Adipose tissue (tissue), 3 donors: Measurements from ENCODE around the gene CHI3L2. TPM values are rescaled to one million over a fixed set of nuclear protein-coding genes. Genes with fewer than 3 reads are reported as not detected.

ENCODE experiments used
- H3K27ac ChIP-seq: one replicate; pipeline ENCODE4 v1.5.1; 2013; ENCODE audit warnings: low read depth, low read length
- WGBS, 3 donors: extraction: QIAGEN DNeasy Blood & Tissue Kit; methylation state at CpG; one replicate each; pipeline ENCODE4 v1.1.7; 2013; 5-methylcytosine and 5-hydroxymethylcytosine counted together
- polyA plus RNA-seq, 3 donors: library from polyadenylated mRNA; stranded (reverse); fragments of 200-250 nt; gene quantifications; one replicate each; pipeline ENCODE4 v1.2.3, GENCODE V29; 2013
- donor health status: healthy with polysubstance abuse.
- donor health status: Bipolar disorder and iron deficiency.
- donor health status: healthy.

CHI3L2 gene
- polyA plus RNA-seq, 3 donors = 1.0 to 20.5 (median 16.9) TPM

DNA sequence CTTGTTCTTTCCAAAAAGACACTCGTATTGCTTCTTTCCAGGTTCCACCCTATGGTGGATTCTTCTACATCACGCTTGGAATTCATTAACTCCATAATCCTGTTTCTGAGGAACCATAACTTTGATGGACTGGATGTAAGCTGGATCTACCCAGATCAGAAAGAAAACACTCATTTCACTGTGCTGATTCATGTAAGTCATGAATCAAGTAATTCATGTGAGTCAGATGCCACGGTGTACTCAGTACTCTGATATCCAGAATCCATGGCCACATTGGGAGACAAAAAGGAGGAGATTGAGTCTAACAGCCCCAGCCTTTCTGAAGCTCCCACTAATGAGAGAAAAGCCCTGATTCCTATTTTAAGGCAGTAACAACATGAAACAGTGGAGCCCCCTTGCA, 7.4 kb downstream of the CHI3L2 start:
- 87 to 91% (median 87%) methylated on average over 3 of the region's 3 CpGs for WGBS, 3 donors

DNA sequence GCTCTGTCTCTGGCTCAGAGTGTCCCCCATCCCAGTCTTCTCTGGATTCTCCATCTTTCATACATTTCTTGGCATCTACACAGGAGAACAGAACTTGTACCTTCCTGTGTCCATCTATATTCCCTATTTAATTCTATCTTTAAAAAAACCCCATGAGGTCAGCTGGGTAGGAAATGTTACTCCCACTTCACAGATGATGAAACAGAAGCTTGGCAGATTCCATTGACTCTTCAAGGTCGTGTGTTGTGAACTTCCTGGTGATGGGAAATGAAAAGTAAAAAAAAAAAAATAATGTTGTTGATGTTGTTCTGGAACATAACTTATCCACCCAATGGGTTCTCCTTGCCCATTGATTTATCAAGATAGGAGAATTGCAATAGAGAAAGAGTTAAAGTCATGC, 8.9 kb downstream of the CHI3L2 start:
- WGBS, 3 donors = 12 to 29% (median 15%) methylated on average over 1 of the region's 1 CpG
- H3K27ac ChIP-seq = no peak overlapping the region

More for the DNA sequence above, 7.4 kb downstream of the CHI3L2 start:
- no peak overlapping the region for H3K27ac ChIP-seq

DNA sequence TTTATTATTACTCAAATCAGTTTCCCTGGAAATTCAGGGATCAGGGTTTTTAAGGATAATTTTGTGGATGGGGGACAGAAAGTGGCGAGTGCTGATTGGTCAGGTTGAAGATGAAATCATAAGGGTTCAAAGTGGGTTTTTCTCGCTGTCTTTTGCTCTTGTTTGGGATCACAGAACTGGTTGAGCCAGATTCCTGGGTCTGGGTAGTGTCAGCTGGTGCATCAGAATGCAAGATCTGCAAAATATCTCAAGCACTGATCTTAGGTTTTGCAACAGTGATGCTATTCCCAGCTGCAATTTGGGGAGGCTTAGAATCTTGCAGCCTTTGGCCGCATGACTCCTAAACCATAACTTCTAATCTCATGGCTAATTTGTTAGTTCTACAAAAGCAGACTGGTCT, 9.3 kb downstream of the CHI3L2 start:
- H3K27ac ChIP-seq = no peak overlapping the region
- 64 to 74% (median 74%) methylated on average over 3 of the region's 3 CpGs for WGBS, 3 donors

DNA sequence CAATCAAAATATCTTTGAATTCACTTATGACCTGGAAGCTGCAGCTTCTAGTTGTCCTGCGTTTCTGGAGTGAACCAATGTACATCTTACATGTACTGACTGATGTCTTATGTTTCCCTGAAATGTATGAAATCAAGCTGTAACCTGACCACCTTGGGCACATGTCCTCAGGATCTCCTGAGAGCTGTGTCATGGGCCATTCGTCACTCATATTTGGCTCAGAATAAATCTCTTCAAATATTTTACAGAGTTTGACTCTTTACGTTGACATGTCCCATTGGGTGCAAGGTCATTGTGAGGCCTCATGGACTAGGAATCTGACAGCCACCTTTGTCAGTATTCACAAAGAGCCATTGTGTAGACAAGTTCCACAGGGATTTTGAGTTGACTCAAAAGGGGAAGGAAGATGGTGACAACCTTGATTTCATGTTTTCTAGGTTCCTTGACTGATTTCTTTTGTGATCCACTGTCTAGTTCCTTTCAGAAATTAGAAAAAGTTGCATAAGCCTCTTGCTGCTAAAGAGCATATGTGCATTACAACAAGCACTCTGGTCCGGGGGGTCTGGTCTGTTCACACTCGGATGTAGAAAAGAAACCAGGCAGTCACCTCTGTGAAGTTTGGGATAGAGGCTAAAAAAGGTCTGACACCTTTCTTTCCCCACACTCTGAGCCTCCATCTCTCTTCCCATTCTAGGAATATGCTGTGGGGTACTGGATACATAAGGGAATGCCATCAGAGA, 10.7 kb downstream of the CHI3L2 start:
- no peak overlapping the region for H3K27ac ChIP-seq
- 85 to 88% (median 88%) methylated on average over 5 of the region's 5 CpGs for WGBS, 3 donors

DNA sequence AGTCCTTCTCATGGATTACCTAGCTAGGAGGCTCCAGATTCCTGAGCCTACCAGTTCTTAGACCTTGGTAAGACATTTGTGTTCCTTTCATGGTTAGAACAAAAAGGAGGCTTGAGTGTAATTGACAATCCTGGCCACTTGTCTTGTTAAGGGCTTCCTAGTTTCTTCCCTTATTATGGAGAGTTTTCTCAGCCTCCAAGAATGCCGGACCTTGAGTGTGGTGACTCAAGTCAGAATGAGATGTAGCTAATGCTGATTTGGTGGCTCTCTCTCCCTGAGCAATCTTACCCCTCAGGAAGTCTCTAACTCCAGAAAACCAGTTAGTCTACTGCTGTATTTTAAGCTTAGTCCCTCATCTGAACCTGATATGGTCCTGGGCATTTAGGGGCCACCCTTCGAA, 14.3 kb downstream of the CHI3L2 start:
- no peak overlapping the region for H3K27ac ChIP-seq
- 88 to 95% (median 94%) methylated on average over 2 of the region's 2 CpGs for WGBS, 3 donors

DNA sequence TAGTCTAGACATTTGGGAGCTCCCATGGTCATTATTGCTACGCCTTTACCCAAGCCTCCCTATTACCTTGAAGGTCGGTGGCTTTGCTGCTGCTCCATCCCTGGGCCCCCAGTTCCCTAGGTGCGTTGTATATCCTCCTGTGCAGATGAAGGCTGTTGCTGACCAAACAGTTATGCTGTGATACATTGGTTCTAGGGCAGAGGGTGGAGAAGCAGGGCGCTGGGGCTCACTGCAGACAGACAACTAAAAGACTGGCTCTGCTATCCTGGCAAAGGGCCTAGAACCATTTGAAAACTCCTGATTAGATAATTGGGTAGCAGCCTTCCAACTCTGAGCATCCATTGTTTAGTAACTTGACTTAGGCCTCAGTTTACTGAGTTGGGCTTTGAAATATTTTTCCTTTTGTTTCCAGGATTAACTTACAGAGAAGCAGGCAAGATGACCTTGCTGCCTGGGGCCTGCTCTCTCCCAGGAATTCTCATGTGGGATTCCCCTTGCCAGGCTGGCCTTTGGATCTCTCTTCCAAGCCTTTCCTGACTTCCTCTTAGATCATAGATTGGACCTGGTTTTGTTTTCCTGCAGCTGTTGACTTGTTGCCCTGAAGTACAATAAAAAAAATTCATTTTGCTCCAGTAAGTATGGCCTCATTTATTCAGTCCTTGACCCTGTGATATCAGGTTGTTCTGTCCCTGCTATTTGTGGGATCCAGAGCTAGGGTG, 15.5 kb downstream of the CHI3L2 start:
- WGBS, 3 donors = 50 to 62% (median 62%) methylated on average over 4 of the region's 4 CpGs
- H3K27ac ChIP-seq = no peak overlapping the region

DNA sequence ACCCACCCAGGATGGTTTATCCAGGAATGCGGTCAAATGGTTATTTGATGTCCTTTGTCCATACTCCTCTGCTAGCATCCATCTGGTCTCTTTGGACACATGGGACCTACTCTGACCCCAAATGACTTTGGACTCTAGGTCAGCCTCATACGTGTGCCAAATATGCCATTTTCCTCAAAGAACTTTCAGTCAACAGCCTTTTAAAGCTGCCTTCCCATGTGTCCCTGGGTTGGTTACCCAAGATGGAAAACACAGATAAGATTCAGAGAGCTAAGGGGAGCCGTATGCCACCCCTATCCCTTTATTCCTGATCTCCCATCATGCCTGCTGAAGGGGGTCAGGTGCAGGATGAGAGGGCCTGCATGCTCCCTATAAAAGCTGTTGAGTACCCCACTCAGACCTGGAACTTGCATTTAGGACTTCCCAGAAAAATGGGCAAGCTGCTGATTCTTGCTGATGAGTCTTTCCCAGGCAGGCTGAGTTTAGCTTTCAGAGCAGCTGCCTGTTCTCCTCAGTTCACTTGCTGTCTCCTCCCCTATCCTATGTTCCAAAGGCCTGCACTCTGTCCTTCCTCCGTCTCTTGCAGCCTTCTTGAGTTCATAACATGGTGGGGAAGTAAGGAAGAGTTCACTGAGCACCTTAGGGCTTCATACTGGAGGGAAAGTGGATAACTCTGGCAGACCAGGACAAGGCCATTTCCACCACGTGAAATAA, 19.8 kb downstream of the CHI3L2 start:
- H3K27ac ChIP-seq = no peak overlapping the region
- 80 to 85% (median 85%) methylated on average over 5 of the region's 5 CpGs for WGBS, 3 donors

DNA sequence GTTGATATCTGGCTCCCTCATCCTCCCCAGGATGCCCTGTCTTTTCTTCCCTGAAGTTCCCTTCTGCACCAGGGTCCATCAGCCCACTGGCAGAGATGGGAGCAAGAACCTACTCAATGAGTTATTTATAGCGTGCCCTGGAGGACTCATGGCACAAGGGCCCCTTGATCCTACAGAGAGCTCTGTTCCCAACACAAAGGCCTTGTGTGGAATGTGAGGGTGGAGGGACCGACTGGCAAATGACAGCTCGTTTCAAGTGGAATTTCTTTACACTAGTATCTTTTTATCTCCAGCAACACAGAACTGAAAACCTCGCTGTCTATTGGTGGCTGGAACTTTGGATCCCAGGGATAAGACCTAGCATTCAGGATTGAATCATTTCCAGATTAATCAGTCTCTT, 22.4 kb downstream of the CHI3L2 start:
- no peak overlapping the region for H3K27ac ChIP-seq
- WGBS, 3 donors = 63 to 85% (median 82%) methylated on average over 4 of the region's 4 CpGs

DNA sequence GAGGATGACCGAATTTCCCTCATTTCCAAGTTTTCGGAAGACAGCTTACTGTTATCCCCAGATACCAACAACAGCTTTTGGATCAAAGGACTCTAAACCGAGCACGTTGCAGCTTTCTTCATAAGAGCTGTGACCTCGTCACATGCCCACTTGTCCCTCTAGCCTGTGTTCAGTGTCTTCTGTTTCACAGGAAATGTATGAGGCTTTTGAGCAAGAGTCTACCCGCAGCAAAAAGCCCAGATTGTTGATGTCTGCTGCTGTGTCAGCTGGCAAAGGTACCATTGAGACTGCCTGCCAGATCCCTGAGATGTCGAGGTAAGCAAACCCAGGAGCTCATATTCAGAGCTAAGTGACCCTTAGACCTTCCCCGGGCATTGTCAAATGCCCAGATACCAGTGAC, 24.1 kb downstream of the CHI3L2 start:
- no peak overlapping the region for H3K27ac ChIP-seq
- 77 to 79% (median 77%) methylated on average over 8 of the region's 8 CpGs for WGBS, 3 donors

DNA sequence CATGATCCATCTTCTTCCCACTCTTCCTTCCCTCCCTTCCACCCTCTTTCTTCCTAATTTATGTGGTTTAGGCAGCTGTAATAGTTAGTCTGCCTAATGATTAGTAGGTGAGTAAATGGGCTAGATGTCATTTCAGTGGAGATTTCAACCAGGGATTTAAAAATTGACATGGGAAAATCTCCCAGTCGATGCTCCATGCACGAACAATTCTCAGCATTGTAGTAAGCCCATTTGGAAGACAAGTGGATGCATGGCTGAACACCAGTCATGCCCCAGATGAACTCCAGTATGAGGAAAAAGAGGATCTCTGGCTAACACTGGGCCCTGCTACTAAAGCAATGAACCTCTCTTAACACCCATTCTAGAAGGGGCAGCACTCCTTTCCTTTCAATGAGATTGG, 25.3 kb downstream of the CHI3L2 start:
- no peak overlapping the region for H3K27ac ChIP-seq
- 94 to 96% (median 95%) methylated on average over 2 of the region's 2 CpGs for WGBS, 3 donors

DNA sequence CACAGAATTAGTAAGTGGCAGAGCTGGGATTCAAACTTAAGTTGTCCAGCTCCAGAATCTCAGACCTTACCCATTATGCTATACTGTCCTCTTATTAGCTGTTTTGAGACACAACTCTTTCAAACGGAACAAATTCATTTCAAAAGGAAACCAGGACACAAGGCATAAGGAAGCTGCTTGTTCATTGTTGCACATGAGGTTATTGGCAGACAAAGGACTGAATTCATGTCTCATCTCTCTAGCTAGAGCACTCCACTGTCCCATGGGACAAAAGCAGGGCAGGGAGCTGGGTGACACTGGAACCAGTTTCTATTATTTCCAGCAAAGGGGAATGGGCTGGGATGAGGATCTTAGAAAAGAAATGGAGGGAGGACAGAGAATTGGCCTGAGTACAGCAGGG, 26.4 kb downstream of the CHI3L2 start:
- H3K27ac ChIP-seq = no peak overlapping the region
- 65 to 76% (median 74%) methylated on average over 1 of the region's 1 CpG for WGBS, 3 donors

DNA sequence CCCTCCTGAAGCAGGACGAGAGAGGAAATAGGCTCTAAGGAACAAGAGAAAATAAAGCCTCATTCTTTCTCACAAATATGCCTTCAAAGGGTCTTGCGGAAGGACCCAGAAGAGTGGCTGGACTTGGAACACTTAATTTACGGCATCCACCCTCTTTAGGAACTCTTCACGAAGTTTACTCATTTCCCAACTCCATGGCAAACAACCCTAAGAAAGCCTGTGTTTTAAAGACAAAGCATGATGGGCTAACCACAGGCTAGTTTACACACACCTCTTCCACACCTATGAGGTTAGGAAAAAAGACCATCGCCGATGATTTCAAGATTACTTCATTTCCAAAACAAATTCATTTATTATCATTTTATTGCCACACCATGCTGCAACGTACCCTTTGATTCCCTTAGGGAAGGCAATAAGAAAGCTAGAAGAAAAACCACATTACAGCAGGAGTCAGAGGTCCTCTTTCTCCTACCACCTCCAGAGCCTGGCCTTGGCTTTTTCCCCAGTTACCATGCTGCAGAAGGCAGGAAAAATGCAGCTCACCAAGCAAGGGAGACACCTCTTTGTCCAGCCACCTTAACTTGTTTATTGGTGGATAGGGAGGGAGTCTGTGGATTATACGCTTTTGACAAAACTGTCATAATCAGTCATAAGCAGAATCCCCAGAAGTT, 29.6 kb downstream of the CHI3L2 start:
- 74 to 86% (median 83%) methylated on average over 8 of the region's 8 CpGs for WGBS, 3 donors
- H3K27ac ChIP-seq = no peak overlapping the region

DNA sequence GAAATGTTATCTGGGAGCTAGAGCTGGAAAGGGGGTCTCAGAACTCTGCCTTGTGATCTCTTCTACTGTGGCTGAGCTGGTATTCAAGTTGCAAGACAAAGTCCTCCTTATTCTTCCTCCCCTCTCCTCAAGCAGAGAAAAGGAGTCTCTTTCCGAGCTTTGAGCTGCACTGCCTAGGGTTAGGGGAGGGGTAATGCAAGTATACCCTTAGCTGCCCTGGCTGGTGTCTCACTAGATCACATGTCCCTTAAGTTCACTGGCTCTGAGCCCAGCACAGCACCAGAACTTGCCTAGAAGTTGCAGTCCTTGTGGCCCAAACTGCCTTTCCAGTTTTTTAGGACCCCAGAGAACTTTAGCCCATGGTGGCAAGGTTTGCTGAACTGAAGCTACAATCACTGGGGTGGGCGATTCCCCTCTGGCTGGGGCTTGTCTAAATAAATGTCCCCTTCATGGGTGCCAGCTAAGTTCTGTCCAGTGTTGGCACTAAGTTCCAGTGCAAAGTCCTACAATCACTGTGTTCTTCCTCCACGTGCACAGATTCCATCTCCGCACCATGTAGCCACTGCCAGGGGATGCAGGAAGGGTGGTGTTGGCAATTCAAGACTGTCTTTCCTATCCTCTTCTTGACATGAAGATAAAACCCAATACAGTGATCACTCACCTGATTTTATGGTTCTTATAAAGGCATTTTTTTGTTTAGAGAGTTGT, 40.4 kb downstream of the CHI3L2 start:
- H3K27ac ChIP-seq = no peak overlapping the region
- WGBS, 3 donors = 78 to 83% (median 80%) methylated on average over 4 of the region's 4 CpGs

DNA sequence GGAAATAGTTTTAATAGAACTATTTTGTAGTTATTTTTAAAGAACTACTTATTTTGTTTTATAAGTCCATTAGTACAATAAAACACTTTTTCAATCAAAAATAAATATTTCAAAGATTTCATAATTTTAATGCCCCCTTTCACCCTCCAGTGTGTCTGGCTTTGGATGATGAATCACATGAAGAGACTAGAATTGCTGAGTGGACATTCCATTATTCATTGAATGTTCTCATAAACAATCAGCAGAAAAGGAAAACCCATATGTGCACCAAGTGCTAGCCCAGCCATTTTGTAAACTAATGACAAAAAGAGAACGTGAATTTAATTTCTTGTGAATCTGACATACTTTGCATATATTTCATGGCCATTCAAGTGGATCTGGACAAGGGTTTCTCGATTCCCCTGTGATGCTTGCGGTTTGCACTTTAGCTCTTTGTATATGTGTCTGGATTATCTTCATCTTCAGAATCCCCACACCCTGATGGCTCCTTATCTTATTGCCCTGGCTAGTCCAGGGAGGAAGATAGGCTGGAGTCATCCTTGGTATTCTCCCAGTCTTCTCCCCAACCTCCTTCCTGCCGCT, 42.4 kb downstream of the CHI3L2 start:
- H3K27ac ChIP-seq = no peak overlapping the region
- WGBS, 3 donors = 83 to 91% (median 88%) methylated on average over 4 of the region's 4 CpGs

DNA sequence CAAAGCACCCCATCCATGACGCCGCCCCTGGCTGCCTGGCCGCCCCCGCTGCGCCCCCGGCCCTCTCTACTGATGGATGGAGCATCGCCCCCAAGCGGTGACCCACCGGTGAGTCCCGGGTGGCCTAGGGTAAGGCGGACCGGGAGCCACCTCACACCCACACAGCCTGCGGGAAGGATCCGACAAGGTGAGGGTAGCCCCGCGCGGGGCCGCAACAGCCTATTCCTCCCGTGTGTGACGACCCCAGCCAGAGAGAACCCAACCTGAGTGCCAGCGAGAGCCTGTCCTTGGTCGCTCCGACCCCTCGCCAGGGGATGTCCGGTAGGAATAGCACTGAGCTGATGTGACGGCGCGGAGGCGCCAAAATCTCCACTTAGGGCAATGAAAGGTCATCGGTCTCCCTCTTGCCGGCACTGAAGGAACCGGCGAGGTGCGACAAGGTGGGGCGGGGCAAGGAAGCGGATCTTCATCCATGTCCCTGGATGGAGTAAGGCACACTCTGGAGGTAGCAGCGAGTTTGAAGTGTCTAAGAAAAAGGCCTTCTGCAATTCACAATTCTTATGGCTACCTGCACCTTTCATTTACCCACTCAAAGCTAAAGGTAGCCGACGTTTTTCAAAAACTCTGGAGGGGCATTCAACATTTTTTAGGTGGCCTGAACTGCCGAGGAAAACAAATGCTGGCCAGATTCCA, 43.4 kb downstream of the CHI3L2 start:
- 5 to 8% (median 8%) methylated on average over 40 of the region's 40 CpGs for WGBS, 3 donors

DNA sequence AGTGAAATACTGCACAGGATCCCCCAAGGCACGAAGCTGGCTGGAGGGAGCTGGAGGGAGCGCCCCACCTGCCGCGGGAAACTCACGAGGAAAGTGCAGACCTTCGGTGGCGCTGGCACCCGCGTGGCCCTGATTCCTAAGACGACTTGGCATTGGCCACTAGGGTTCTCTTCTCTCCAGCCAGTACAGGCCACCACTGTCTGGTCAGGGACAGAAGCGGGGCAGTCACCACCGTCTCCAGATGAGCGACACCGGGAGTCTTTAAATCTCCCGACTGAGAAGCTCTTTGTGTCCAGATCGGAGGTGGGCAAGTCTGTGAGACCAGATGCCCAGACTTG, 43.9 kb downstream of the CHI3L2 start:
- H3K27ac ChIP-seq = no peak overlapping the region
- WGBS, 3 donors = 10 to 24% (median 20%) methylated on average over 16 of the region's 16 CpGs

More for the DNA sequence above, 43.4 kb downstream of the CHI3L2 start:
- H3K27ac ChIP-seq = no peak overlapping the region

DNA sequence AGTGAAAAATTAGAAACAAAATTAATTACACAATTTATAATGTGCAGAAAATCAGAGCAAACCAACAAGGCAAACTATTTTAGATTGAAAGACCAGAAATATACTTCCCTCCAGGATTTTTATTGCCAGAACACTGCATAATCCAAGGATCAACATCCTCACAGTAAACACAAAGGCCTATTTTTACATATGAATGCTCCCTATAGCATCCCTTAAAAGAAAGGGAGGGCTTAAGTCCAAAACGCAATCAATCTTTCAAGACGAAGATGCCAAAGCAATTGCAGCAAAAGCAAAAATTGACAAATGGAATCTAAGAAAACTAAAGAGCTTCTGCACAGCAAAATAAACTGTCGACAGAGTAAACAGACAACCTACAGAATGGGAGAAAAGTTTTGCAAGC, 44.6 kb downstream of the CHI3L2 start:
- WGBS, 3 donors = 63 to 78% (median 77%) methylated on average over 3 of the region's 3 CpGs
- H3K27ac ChIP-seq = no peak overlapping the region
